Epithelial cell of esophagus (primary cell): ENCODE data around the gene SUN2.

Experiments used
- DNase-seq: peaks from one replicate; pipeline ENCODE4 v3.0.0; 2010; ENCODE audit warnings: low read depth
- H3K4me3 ChIP-seq: 2 replicates; pipeline ENCODE4 v1.5.1; 2011; ENCODE audit warnings: mild to moderate bottlenecking, low read length, control low read depth
- TF ChIP-seq, protein P1 (sequence below): IDR thresholded peaks from 2 replicates; pipeline ENCODE4 v1.5.1; 2011; ENCODE audit warnings: low read depth, mild to moderate bottlenecking, low read length, control low read depth, inconsistent platforms; ENCODE audit not compliant: insufficient read depth; ENCODE audit errors: missing control alignments

The SUN2 gene

DNA sequence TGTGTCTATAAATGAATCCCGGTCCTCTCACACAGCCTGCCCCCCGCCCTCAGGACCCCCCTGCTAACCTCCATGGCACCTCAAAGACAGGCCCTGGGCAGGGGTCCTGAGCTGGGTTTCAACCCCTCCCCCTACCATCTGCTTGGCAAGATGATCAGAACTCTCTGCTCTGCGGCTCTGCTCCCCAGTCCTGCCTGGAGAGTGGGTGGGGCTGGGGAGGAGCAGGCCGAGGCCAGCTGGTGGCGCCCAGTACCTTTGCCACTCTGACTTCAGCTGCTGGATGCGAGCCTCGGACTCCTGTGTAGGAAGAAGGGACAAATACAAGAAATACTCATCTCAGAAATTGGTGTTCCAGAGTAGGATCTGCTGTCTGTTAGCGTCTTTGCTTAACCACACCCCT is 15.0 kb downstream of the SUN2 start:
- DNase-seq = no peak
- TF ChIP-seq, protein P1, sequence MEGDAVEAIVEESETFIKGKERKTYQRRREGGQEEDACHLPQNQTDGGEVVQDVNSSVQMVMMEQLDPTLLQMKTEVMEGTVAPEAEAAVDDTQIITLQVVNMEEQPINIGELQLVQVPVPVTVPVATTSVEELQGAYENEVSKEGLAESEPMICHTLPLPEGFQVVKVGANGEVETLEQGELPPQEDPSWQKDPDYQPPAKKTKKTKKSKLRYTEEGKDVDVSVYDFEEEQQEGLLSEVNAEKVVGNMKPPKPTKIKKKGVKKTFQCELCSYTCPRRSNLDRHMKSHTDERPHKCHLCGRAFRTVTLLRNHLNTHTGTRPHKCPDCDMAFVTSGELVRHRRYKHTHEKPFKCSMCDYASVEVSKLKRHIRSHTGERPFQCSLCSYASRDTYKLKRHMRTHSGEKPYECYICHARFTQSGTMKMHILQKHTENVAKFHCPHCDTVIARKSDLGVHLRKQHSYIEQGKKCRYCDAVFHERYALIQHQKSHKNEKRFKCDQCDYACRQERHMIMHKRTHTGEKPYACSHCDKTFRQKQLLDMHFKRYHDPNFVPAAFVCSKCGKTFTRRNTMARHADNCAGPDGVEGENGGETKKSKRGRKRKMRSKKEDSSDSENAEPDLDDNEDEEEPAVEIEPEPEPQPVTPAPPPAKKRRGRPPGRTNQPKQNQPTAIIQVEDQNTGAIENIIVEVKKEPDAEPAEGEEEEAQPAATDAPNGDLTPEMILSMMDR = no peak
- no peak overlapping the region for H3K4me3 ChIP-seq

DNA sequence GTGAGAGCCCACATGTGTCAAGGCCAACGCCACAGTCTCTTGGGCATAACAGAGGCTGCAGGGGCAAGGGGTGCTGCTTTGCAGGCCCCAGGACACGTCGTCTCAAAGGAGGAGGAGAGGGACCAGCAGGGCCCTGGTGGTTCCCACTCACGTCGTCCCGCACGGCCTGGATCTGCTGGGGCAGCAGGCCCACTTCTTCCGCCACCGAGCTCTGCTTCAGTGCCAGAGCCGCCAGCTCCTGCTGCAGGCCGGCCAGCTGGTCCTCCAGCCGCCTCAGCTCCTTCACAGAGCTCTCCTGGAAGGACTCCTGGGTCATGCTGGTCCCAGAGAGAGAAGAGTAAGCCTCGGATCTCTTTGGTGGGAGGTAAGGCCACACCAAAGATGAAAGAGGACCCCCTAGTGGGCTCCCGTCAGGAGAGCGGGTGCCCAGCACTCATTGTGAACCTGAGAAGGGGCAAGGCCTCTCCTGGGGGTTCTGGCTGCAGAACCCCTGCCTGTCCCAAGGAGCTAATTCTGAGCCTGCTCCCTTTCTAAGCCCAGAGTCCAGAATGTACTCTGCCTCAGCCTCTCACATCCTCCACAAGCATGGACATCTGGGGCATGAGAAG is 15.6 kb downstream of the SUN2 start:
- DNase-seq = no peak
- TF ChIP-seq, protein P1 = no peak
- no peak overlapping the region for H3K4me3 ChIP-seq

DNA sequence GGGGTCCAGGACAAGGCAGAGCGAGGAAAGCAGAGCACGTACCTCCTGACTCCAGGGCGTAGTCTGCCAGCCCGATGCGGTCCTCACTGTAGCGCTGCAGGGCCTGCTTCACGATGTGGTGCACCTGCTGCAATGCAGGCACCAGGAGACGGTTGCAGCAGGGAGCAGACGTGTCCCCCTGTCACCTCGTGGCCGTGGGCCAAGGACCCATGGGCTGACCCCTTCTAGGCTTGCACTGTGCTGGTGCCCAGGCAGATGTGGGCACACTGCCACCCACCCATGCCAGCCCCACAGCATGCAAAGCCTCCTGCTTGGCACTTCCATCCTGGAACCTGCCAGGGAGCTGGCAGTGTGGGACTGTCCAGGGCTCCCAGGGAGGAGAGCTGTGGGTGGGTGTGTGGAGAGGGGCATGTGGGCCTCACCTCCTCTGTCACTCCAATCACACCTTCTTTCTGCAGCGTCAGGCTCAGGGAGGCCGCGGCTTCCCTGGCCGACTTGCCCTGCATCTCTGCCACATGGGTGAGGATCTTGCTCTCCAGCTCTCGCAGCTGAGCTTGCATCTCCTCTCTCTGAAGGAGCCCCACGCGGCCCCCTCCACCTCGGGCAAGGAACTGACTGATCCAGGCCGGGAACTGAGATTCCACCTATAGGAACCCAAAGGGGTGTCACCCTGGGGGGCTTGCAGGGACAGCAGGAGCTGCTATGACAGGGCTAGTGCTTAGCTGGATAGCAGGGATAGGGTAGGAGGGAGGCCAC is 16.3 kb downstream of the SUN2 start:
- DNase-seq = no peak
- no peak overlapping the region for H3K4me3 ChIP-seq
- TF ChIP-seq, protein P1 = no peak

DNA sequence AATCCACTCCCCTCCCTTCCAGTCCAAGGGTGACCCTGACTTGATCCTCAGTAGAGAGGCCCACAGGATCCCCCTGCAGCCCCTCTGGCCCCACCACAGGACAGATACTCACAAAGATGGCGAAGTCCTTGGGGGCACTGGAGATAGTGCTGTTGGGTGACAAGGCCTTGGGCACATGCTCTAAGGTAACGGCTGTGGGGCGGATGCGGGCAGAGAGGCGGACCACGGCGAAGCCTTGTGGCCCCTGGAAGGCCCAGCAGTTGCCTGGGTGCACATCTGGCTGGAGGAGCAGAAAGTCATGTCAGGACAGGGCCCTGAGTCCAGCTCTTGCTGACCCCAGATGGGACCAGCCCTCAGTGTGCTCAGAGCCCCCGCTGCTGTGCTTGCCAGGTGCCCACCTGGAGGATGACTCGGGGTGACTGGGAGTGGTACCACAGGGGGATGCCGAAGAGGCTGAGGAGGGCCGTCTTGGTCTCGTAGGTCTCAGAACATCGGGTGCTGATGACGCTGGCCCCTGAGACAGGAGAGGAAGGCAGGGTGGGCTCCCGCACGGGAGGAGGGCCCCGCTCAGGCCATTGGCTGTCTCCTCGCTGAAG is 17.2 kb downstream of the SUN2 start:
- DNase-seq = no peak
- H3K4me3 ChIP-seq = no peak overlapping the region
- TF ChIP-seq, protein P1 = no peak

DNA sequence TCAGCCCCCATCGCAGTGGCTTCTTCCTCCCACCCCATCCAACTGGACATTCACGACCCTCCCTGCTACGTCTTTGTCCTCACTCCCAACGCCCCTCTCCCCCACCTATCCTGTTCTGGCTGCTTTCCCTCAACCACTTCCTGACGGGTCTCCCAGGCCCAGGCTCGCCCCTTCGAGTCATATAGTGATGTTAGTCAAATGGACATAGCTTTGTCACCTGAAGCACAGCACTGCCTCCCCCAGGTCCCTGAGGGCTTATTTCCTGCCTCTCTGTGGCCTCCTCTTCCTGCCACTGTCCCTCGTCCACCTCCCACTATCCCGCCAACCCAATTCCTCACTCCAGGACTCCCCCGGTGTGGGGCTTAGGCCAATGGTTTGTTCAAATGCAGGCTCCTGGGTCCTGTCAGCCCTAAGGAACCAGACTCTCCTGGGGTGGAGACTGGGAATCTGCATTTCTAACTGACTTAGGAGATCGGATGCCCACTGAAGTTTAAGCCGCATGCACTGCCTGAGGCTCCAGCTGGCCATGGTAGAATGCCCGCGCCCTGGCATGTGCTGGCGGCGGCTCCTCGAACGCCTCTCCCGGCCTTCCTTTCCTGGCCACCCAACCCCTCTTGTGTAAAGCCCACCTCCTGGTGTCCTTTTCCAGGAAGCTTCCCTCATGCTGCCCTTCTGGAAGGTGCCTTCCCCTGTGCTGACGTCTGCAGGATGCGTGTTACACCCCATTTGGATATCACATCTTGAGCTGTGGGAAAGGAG is 18.3 kb downstream of the SUN2 start:
- no peak overlapping the region for H3K4me3 ChIP-seq
- TF ChIP-seq, protein P1 = no peak
- DNase-seq = no peak

DNA sequence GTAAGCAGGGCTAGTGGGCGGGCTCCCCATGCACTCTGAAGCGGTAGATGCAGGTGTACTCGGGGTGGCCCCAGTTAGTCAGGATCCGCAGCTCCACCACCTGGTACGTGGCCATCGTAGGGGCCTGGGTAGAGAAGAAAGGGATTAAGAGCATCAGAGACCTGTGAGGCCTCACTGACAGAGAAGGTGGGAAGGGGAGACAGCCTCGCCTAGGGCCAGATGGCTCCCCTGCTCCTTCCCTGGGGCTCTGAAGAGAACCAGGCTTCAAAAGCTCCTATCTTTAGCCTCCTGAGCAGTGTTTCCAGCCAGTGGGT is 19.6 kb downstream of the SUN2 start:
- no peak for DNase-seq
- TF ChIP-seq, protein P1 = no peak
- H3K4me3 ChIP-seq = no peak overlapping the region
